CD8-positive, alpha-beta memory T cell (primary cell): ENCODE results near the gene COL26A1. TPM values are rescaled to one million over a fixed set of nuclear protein-coding genes. Genes with fewer than 3 reads are reported as not detected.

Experiments used
- CTCF ChIA-PET: fragments of 350-600 bp; sonication (Branson Sonifier 250); formaldehyde crosslinking; loops from one replicate; lab custom pipeline; 2021; ENCODE audit warnings: antibody characterized with exemption; lab: Charles Lee
- POLR2A ChIA-PET: fragments of 350-600 bp; sonication (Branson Sonifier 250); formaldehyde crosslinking; loops from one replicate; lab custom pipeline; 2021; ENCODE audit warnings: antibody characterized with exemption; lab: Charles Lee
- DNase-seq, 5 donors: peaks; one replicate each; pipeline versions ENCODE4 v3.0.0 to v3.0.0-alpha.2; 2020 to 2022; ENCODE audit warnings: mixed read lengths in 1 of 5
- H3K27ac ChIP-seq: one replicate; pipeline ENCODE4 v1.7.0; 2013; ENCODE audit warnings: low read depth, mild to moderate bottlenecking, low read length, moderate library complexity
- H3K27me3 ChIP-seq: 2 replicates; pipeline ENCODE4 v1.7.0; 2013; ENCODE audit warnings: low read length, mild to moderate bottlenecking; ENCODE audit not compliant: insufficient read depth, poor library complexity, severe bottlenecking
- H3K36me3 ChIP-seq: 2 replicates; pipeline ENCODE4 v1.7.0; 2013; ENCODE audit warnings: mild to moderate bottlenecking, low read length, moderate library complexity; ENCODE audit not compliant: insufficient read depth
- H3K4me1 ChIP-seq: 2 replicates; pipeline ENCODE4 v1.7.0; 2013; ENCODE audit warnings: mild to moderate bottlenecking, low read length, moderate library complexity; ENCODE audit not compliant: insufficient read depth
- H3K4me3 ChIP-seq: 2 replicates; pipeline ENCODE4 v1.7.0; 2013; ENCODE audit warnings: mild to moderate bottlenecking, low read length
- H3K9me3 ChIP-seq: 2 replicates; pipeline ENCODE4 v1.7.0; 2013; ENCODE audit warnings: mild to moderate bottlenecking, low read length
- H3K27ac Mint-ChIP-seq, 8 donors: one replicate each; pipeline ENCODE4 v1.8.0; 2020 to 2021; ENCODE audit warnings: mixed read lengths in 8 of 8, mild to moderate bottlenecking in 6 of 8, inconsistent platforms in 3 of 8, moderate library complexity in 3 of 8
- H3K27me3 Mint-ChIP-seq, 2 donors: one replicate each; pipeline ENCODE4 v1.8.0; 2020 to 2021; ENCODE audit warnings: mixed read lengths in 2 of 2, mild to moderate bottlenecking in 1 of 2, moderate library complexity in 1 of 2
- H3K36me3 Mint-ChIP-seq, 3 donors: one replicate each; pipeline ENCODE4 v1.8.0; 2020 to 2021; ENCODE audit warnings: mixed read lengths in 3 of 3, inconsistent platforms in 1 of 3, mild to moderate bottlenecking in 1 of 3
- H3K4me1 Mint-ChIP-seq, 3 donors: one replicate each; pipeline ENCODE4 v1.8.0; 2020 to 2021; ENCODE audit warnings: mixed read lengths in 3 of 3, inconsistent platforms in 1 of 3, mild to moderate bottlenecking in 1 of 3
- H3K4me3 Mint-ChIP-seq, 7 donors: one replicate each; pipeline ENCODE4 v1.8.0; 2020 to 2021; ENCODE audit warnings: mixed read lengths in 7 of 7, mild to moderate bottlenecking in 6 of 7, moderate library complexity in 4 of 7, inconsistent platforms in 2 of 7
- H3K9me3 Mint-ChIP-seq, 5 donors: one replicate each; pipeline ENCODE4 v1.8.0; 2020 to 2022; ENCODE audit warnings: mixed read lengths in 5 of 5, mild to moderate bottlenecking in 3 of 5, moderate library complexity in 2 of 5, inconsistent platforms in 1 of 5
- polyA plus RNA-seq: library from polyadenylated mRNA; unstranded; fragments of 300-500 nt; fragmentation: Illumina TruSeq; gene quantifications from one replicate; pipeline ENCODE4 v1.2.3, GENCODE V29; 2021
- total RNA-seq, 2 experiments: library from RNA; stranded (reverse); gene quantifications; one replicate each; pipeline ENCODE4 v1.2.3, GENCODE V29; 2021

COL26A1 gene
- total and polyA plus RNA-seq, 3 experiments from 2014 or later = not detected

- Mint-ChIP-seq H3K4me1 (no peaks in the 10 kb centered on the region), H3K27ac (peak overlapping the region in 1 of 8 donors; percentile 85), H3K27me3 (peaks cover 3 to 28% of the 10 kb centered on the region in 2 donors), H3K36me3 (no peaks in the 10 kb centered on the region), H3K4me3 (no peak overlapping the region), H3K9me3 (no peaks in the 10 kb centered on the region)
- H3K27ac ChIP-seq = no peak overlapping the region
- no peaks in the 10 kb centered on the region for H3K27me3 ChIP-seq
- ChIA-PET POLR2A (no interaction called here), CTCF (no interaction called here)
- peak in 1 of 5 donors; percentile 5 for DNase-seq
- H3K36me3 ChIP-seq = no peaks in the 10 kb centered on the region
- no peaks in the 10 kb centered on the region for H3K4me1 ChIP-seq
- no peak overlapping the region for H3K4me3 ChIP-seq
- no peaks in the 10 kb centered on the region for H3K9me3 ChIP-seq
Observed at GRCh38 chr7:101553018-101553770, 190.5 kb downstream of the COL26A1 start.

- Histone ChIP-seq H3K27ac (no peak overlapping the region), H3K4me1 (no peaks in the 10 kb centered on the region), H3K27me3 (no peaks in the 10 kb centered on the region), H3K4me3 (no peak overlapping the region), H3K36me3 (no peaks in the 10 kb centered on the region), H3K9me3 (no peaks in the 10 kb centered on the region)
- Mint-ChIP-seq H3K36me3 (no peaks in the 10 kb centered on the region), H3K27ac (peak overlapping the region in 2 of 8 donors; percentile 60 to 85), H3K27me3 (peaks cover 3 to 28% of the 10 kb centered on the region in 2 donors), H3K4me3 (no peak overlapping the region), H3K9me3 (no peaks in the 10 kb centered on the region), H3K4me1 (no peaks in the 10 kb centered on the region)
- DNase-seq = peak in 1 of 5 donors; percentile 37
- ChIA-PET POLR2A (no interaction called here), CTCF (no interaction called here)
Observed at GRCh38 chr7:101553771-101554445, 191.2 kb downstream of the COL26A1 start.

- Mint-ChIP-seq H3K36me3 (no peaks in the 10 kb centered on the region), H3K4me3 (no peak overlapping the region), H3K27me3 (peaks cover 3 to 26% of the 10 kb centered on the region in 2 donors), H3K9me3 (no peaks in the 10 kb centered on the region), H3K27ac (peak overlapping the region in 1 of 8 donors; percentile 61), H3K4me1 (no peaks in the 10 kb centered on the region)
- Histone ChIP-seq H3K9me3 (no peaks in the 10 kb centered on the region), H3K4me3 (no peak overlapping the region), H3K36me3 (no peaks in the 10 kb centered on the region), H3K27ac (no peak overlapping the region), H3K4me1 (no peaks in the 10 kb centered on the region), H3K27me3 (no peaks in the 10 kb centered on the region)
- ChIA-PET CTCF (no interaction called here), POLR2A (no interaction called here)
- DNase-seq = no peak
Observed at GRCh38 chr7:101554584-101555268, 192.1 kb downstream of the COL26A1 start.

GRCh38 chr7:101555269-101555920 is 192.7 kb downstream of the COL26A1 start:
- no peaks in the 10 kb centered on the region for H3K9me3 Mint-ChIP-seq
- no peak overlapping the region for H3K27ac ChIP-seq
- no peaks in the 10 kb centered on the region for H3K36me3 ChIP-seq
- DNase-seq = peak in 1 of 5 donors; percentile 30
- CTCF ChIA-PET = no interaction called here
- no peaks in the 10 kb centered on the region for H3K4me1 ChIP-seq
- H3K36me3 Mint-ChIP-seq = no peaks in the 10 kb centered on the region
- peaks cover 5 to 24% of the 10 kb centered on the region in 2 donors for H3K27me3 Mint-ChIP-seq
- no peaks in the 10 kb centered on the region for H3K9me3 ChIP-seq
- H3K4me3 Mint-ChIP-seq = no peak overlapping the region
- POLR2A ChIA-PET = no interaction called here
- H3K27ac Mint-ChIP-seq = no peak overlapping the region
- no peaks in the 10 kb centered on the region for H3K27me3 ChIP-seq
- H3K4me1 Mint-ChIP-seq = no peaks in the 10 kb centered on the region
- H3K4me3 ChIP-seq = no peak overlapping the region

- Mint-ChIP-seq H3K4me3 (no peak overlapping the region), H3K36me3 (no peaks in the 10 kb centered on the region), H3K9me3 (no peaks in the 10 kb centered on the region), H3K27ac (no peak overlapping the region), H3K4me1 (no peaks in the 10 kb centered on the region), H3K27me3 (peaks cover 5 to 24% of the 10 kb centered on the region in 2 donors)
- peak in 1 of 5 donors; percentile 8 for DNase-seq
- no peak overlapping the region for H3K27ac ChIP-seq
- ChIA-PET CTCF (no interaction called here), POLR2A (no interaction called here)
- H3K36me3 ChIP-seq = no peaks in the 10 kb centered on the region
- no peak overlapping the region for H3K4me3 ChIP-seq
- H3K4me1 ChIP-seq = no peaks in the 10 kb centered on the region
- H3K9me3 ChIP-seq = no peaks in the 10 kb centered on the region
- no peaks in the 10 kb centered on the region for H3K27me3 ChIP-seq
Observed at GRCh38 chr7:101555921-101556275, 193.2 kb downstream of the COL26A1 start.

GRCh38 chr7:101556453-101556968 is 193.8 kb downstream of the COL26A1 start:
- Histone ChIP-seq H3K36me3 (no peaks in the 10 kb centered on the region), H3K4me1 (no peaks in the 10 kb centered on the region), H3K4me3 (no peak overlapping the region), H3K9me3 (no peaks in the 10 kb centered on the region), H3K27me3 (no peaks in the 10 kb centered on the region), H3K27ac (no peak overlapping the region)
- DNase-seq = no peak
- CTCF ChIA-PET = no interaction called here
- H3K36me3 Mint-ChIP-seq = no peaks in the 10 kb centered on the region
- no peaks in the 10 kb centered on the region for H3K4me1 Mint-ChIP-seq
- H3K27ac Mint-ChIP-seq = no peak overlapping the region
- H3K9me3 Mint-ChIP-seq = no peaks in the 10 kb centered on the region
- H3K27me3 Mint-ChIP-seq = peaks cover 8 to 24% of the 10 kb centered on the region in 2 donors
- POLR2A ChIA-PET = no interaction called here
- H3K4me3 Mint-ChIP-seq = no peak overlapping the region

- Histone ChIP-seq H3K36me3 (no peaks in the 10 kb centered on the region), H3K4me3 (no peak overlapping the region), H3K9me3 (no peaks in the 10 kb centered on the region), H3K4me1 (no peaks in the 10 kb centered on the region), H3K27me3 (no peaks in the 10 kb centered on the region), H3K27ac (no peak overlapping the region)
- Mint-ChIP-seq H3K27me3 (peaks cover 8 to 24% of the 10 kb centered on the region in 2 donors), H3K9me3 (no peaks in the 10 kb centered on the region), H3K27ac (no peak overlapping the region), H3K4me1 (no peaks in the 10 kb centered on the region), H3K4me3 (no peak overlapping the region), H3K36me3 (no peaks in the 10 kb centered on the region)
- POLR2A ChIA-PET = no interaction called here
- CTCF ChIA-PET = no interaction called here
- peak in 1 of 5 donors; percentile 30 for DNase-seq
Observed at GRCh38 chr7:101557421-101557820, 194.7 kb downstream of the COL26A1 start.
